ENCODE data around the gene SMARCA1.
A peak's percentile ranks its signal among the peaks of the same experiment; 100 is the strongest.
"Not testable (repeated sequence)": the region's sequence is repeated elsewhere in the genome, so short reads cannot be mapped to it uniquely, and the experiment has no call there.

SMARCA1 gene, protein sequence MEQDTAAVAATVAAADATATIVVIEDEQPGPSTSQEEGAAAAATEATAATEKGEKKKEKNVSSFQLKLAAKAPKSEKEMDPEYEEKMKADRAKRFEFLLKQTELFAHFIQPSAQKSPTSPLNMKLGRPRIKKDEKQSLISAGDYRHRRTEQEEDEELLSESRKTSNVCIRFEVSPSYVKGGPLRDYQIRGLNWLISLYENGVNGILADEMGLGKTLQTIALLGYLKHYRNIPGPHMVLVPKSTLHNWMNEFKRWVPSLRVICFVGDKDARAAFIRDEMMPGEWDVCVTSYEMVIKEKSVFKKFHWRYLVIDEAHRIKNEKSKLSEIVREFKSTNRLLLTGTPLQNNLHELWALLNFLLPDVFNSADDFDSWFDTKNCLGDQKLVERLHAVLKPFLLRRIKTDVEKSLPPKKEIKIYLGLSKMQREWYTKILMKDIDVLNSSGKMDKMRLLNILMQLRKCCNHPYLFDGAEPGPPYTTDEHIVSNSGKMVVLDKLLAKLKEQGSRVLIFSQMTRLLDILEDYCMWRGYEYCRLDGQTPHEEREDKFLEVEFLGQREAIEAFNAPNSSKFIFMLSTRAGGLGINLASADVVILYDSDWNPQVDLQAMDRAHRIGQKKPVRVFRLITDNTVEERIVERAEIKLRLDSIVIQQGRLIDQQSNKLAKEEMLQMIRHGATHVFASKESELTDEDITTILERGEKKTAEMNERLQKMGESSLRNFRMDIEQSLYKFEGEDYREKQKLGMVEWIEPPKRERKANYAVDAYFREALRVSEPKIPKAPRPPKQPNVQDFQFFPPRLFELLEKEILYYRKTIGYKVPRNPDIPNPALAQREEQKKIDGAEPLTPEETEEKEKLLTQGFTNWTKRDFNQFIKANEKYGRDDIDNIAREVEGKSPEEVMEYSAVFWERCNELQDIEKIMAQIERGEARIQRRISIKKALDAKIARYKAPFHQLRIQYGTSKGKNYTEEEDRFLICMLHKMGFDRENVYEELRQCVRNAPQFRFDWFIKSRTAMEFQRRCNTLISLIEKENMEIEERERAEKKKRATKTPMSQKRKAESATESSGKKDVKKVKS

DNA sequence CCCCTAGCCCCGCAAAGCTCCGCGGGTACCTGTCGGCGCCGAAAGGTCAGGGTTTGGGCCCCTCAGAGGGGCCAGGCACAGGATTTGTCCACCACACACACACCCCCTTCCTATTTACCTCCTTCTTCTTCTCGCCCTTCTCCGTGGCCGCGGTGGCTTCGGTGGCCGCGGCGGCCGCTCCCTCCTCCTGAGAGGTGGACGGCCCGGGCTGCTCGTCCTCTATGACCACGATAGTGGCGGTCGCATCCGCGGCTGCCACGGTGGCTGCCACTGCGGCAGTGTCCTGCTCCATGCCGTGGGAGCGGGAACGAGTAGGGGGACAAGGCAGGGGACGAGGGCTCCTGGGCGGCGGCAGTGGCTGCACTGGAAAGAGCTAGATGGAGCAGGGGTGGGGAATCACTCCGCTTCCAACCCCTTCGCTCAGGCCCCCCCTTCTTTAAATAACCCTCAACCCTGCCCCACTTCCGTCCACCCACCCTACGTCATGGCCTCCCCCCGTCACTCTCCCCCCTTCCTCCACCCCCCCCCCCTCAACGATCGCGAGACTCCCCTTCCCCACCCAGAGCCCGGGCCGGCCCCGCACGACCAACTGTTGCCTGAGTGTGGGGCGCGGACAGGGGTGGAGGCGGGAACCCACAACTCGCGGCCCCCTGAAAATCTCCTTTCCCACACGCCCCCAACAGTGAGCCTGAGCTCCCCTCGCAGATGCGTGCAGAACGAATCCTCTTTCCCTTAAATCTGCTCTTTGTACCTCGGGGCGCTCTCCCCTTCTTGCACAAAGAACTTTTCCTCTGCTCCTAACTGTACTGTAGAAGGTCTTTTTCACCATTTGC lies at the start of gene SMARCA1:
Gene SMARCA1 (minus strand): TSS at position 412 of the 833 bp plus-strand sequence. CDS start 120 bp downstream, at position 292.
- no peak for DNase-seq

DNA sequence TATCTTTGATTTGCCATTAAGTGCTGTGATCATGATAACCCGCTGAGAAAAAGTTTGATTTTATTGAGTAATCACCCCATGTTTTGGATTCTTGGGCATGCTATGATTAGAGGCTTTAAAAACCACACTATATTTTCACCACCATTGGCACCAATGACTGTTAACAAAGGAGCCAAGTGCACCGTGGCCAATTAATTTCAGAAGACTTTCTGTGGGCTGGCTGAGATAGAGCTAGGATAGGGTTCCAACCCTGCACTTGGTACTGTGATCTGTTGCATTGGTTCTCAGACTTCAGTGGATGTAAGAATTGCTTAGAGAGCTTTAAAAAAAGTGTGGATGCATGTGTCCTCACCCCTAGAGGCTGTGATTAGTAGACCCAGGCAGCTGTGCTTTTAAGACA lies 49.1 kb upstream of the SMARCA1 start:
- DNase-seq: no peak

- no peak for DNase-seq
These were observed 45.1 kb upstream of the SMARCA1 start for GRCh38 chrX:129568349-129568748.

- no peak for DNase-seq
These were observed 42.8 kb upstream of the SMARCA1 start for GRCh38 chrX:129566073-129566472.

GRCh38 chrX:129565046-129565650 lies 41.9 kb upstream of the SMARCA1 start:
- DNase-seq: no peak

GRCh38 chrX:129564345-129564744 lies 41.1 kb upstream of the SMARCA1 start:
- not testable (repeated sequence) for DNase-seq

- no peak for DNase-seq
These were observed 38.2 kb upstream of the SMARCA1 start for GRCh38 chrX:129561453-129561852.

- no peak for DNase-seq
These were observed 36.5 kb upstream of the SMARCA1 start for GRCh38 chrX:129559783-129560182.

DNA sequence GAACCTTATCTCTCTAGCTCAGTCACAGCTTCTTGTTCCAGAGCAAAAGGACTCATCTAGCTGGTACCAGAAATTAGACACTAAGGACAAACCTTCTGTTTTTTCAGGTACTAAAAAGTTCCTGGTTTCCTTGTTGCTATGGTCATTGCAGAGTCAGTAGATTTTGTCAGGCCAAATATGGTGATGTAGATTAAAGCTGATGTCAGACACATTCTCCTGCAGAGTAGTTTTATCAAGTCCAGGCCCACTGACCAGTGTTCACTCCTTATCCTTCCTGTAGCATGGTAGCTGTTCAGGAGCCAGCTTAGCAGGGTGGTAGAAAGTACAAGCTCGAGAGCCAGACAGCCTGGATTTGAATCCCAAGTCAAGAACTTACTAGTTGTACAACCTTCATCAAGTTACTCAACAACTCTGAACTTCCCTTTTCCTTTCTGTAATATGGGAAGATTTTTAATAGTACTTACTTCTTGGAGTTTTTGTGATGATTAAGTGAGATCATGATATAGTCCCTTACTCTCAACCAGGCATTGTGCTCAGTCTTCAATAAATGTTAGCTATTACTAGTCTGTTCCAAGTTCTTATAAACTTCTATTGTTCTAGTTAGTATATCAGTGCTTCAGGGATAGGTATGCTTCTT lies 34.7 kb upstream of the SMARCA1 start:
- no peak for DNase-seq

DNA sequence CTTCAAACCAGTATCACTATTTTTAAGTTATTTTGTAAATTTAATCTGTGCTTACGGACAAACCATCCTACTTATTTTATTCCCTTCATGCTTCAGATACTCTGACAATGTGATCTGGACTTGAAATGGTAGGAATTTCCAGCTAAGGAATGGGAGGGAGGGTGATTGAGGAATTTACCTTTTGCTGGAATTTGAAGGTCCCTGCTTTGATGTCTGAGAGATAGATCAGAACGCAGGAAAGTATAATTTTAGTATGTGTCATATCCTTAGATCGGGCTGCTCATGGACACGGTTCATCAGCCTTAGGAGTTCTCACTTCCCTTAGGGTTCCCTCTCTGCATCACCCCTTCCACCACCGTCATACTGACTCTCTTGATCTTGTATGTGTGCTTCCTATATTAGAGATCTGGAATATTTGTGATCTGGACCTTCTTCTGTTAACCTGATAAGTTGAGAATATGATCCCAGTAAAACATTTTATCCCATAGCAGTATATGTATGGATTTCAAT lies 33.6 kb upstream of the SMARCA1 start:
- no peak for DNase-seq

DNA sequence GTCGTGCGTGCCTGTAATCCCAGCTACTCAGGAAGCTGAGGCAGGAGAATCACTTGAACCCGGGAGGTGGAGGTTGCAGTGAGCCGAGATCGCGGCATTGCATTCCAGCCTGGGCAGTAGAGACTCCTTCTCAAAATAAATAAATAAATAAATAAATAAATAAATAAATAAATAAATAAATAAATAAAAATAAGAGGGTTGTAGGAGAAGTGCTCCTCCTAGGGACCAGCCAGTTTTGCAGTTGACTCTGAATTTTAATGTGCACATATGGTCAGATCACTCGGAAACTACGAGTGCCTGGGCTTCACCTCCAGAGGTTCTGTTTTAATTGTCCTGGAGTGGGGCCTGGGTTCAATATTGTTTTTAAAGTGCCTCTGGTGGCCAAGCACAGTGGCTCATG lies 31.5 kb upstream of the SMARCA1 start:
- DNase-seq: not testable (repeated sequence)

- DNase-seq: no peak
These were observed 30.5 kb upstream of the SMARCA1 start for GRCh38 chrX:129553619-129554288.

- DNase-seq: no peak
These were observed 25.8 kb upstream of the SMARCA1 start for GRCh38 chrX:129549124-129549523.

DNA sequence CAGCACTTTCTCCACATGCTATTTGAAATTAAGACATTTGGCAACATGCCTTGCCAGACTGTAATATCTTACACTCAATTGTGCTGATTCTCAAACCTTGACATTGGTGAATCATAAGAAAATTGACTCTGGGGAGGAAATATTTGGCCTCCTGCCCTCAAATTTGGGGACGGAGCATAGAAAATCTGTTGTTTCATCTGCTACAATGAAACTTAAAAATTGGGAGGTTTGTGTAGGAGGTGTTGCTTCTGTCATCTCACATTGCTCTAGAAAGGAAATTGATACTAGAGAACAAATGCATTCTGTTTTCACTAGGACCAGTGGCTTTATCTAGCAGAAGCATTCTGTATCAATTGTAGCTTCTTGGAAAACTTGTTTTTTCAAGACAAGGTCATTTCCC lies 22.1 kb upstream of the SMARCA1 start:
- DNase-seq: no peak

- DNase-seq: no peak
These were observed 21.5 kb upstream of the SMARCA1 start for GRCh38 chrX:129544780-129545179.

DNA sequence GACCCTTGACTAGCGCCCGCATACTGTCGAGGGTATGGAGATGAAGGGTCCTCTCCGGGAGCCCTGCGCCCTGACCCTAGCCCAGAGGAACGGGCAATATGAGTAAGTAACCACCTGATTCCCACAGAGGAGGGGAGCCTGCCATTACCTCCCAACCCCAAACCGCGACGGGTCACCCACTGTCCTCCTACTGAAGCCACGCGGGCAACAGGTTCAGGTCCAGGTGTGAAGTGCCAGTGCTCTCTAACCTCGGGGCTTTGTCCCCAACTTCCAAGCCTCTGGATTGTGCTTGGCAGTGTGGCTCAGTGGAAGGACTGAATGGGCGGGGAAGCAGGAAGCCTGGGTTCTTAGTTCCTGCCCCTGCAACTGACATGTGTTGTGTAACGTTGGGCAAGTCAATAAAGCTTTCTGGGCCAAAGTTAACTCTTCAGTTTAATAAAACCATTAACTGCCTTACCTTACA lies 17.5 kb upstream of the SMARCA1 start:
- DNase-seq: no peak

- peak; percentile 56 for DNase-seq
These were observed 16.9 kb upstream of the SMARCA1 start, which contains the start of gene OCRL for GRCh38 chrX:129540068-129540653. TSS of gene OCRL (plus strand) at chrX:129540259. CDS start at chrX:129540440, 181 bp downstream.

GRCh38 chrX:129534816-129535578 lies 11.7 kb upstream of the SMARCA1 start:
- DNase-seq: no peak

DNA sequence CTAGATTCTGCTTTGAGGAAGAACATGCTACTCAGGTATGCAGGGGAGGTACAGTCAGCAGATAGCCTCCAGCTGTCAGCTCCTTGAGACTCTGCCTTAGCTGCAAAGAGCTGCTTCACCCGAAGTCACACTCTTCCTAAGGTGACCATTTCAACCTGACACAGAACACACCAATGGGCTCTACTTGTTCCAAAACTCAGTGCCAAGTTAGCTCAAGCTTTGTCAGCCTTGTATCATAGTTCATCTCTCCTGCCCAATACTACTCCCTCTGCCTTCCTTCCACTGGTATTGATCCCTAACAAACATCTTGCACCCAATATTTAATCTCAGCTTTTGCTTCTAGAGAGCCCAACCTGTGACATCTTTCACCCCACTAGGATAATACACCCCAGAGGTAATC lies 7.8 kb upstream of the SMARCA1 start:
- DNase-seq: no peak

Measured in stimulated activated CD4-positive, alpha-beta T cell treated with anti-CD3 and anti-CD28 coated beads, Interleukin-4, amount 100 ng/mL, for 24 hours (primary cell).